Large intestine (tissue), 3 donors: ENCODE results near the gene C6orf47. TPM values are rescaled to one million over a fixed set of nuclear protein-coding genes. Genes with fewer than 3 reads are reported as not detected.

Source experiments
- DNase-seq, 2 donors: peaks; one replicate each; pipeline versions ENCODE4 v3.0.0 to v3.0.0-alpha.2; 2013
- H3K27ac ChIP-seq: one replicate; pipeline ENCODE4 v1.5.1; 2013; ENCODE audit warnings: low read length
- H3K27me3 ChIP-seq: 2 replicates; pipeline ENCODE4 v1.6.1; 2013; ENCODE audit warnings: low read length; ENCODE audit not compliant: control insufficient read depth, insufficient read depth
- H3K36me3 ChIP-seq: 2 replicates; pipeline ENCODE4 v1.6.1; 2013; ENCODE audit warnings: low read length; ENCODE audit not compliant: control insufficient read depth, insufficient read depth
- H3K4me1 ChIP-seq: one replicate; pipeline ENCODE4 v1.6.1; 2013; ENCODE audit warnings: low read length; ENCODE audit not compliant: control insufficient read depth, insufficient read depth
- H3K4me3 ChIP-seq: one replicate; pipeline ENCODE4 v1.5.1; 2013; ENCODE audit warnings: low read length
- H3K9me3 ChIP-seq: one replicate; pipeline ENCODE4 v1.6.1; 2013; ENCODE audit warnings: mild to moderate bottlenecking, low read depth, low read length, moderate library complexity; ENCODE audit not compliant: control insufficient read depth
- WGBS: methylation state at CpG from one replicate; pipeline ENCODE4 v1.1.5; 2013; ENCODE audit warnings: low lambda C conversion rate; ENCODE audit not compliant: insufficient coverage; 5-methylcytosine and 5-hydroxymethylcytosine counted together
- polyA plus RNA-seq: library from polyadenylated mRNA; unstranded; fragments of 120-200 nt; gene quantifications from one replicate; pipeline ENCODE4 v1.2.1, GENCODE V29; 2013

The C6orf47 gene
- polyA plus RNA-seq, 1 donor = 21.5 TPM

GRCh38 chr6:31661262-31662123, 915 bp upstream of the C6orf47 start:
- Histone ChIP-seq H3K9me3 (no peaks in the 10 kb centered on the region), H3K27me3 (no peaks in the 10 kb centered on the region), H3K4me3 (peak overlapping the region; percentile 94), H3K27ac (peak overlapping the region; percentile 91), H3K4me1 (peaks cover 40% of the 10 kb centered on the region), H3K36me3 (peaks cover 27% of the 10 kb centered on the region)
- no CpG with 5 or more reads among the region's 12 CpGs for WGBS
- no peak for DNase-seq

GRCh38 chr6:31659649-31660380, 763 bp downstream of the C6orf47 start:
- Histone ChIP-seq H3K27me3 (no peaks in the 10 kb centered on the region), H3K36me3 (peaks cover 30% of the 10 kb centered on the region), H3K4me1 (peaks cover 53% of the 10 kb centered on the region), H3K27ac (peak overlapping the region; percentile 91), H3K4me3 (peak overlapping the region; percentile 94), H3K9me3 (no peaks in the 10 kb centered on the region)
- peak in 1 of 2 donors; percentile 54 for DNase-seq
- WGBS = no CpG with 5 or more reads among the region's 13 CpGs

GRCh38 chr6:31658983-31659648, 1.5 kb downstream of the C6orf47 start:
- Histone ChIP-seq H3K27ac (no peak overlapping the region), H3K36me3 (peaks cover 30% of the 10 kb centered on the region), H3K27me3 (no peaks in the 10 kb centered on the region), H3K4me1 (peaks cover 59% of the 10 kb centered on the region), H3K4me3 (peak overlapping the region; percentile 94), H3K9me3 (no peaks in the 10 kb centered on the region)
- no peak for DNase-seq
- no CpG with 5 or more reads among the region's 13 CpGs for WGBS

- Histone ChIP-seq H3K27ac (no peak overlapping the region), H3K36me3 (peaks cover 27% of the 10 kb centered on the region), H3K9me3 (no peaks in the 10 kb centered on the region), H3K27me3 (no peaks in the 10 kb centered on the region), H3K4me1 (peaks cover 61% of the 10 kb centered on the region), H3K4me3 (peak overlapping the region; percentile 94)
- no CpG with 5 or more reads among the region's 4 CpGs for WGBS
- DNase-seq = no peak
Observed at GRCh38 chr6:31658158-31658688, 2.4 kb downstream of the C6orf47 start.

- Histone ChIP-seq H3K36me3 (peaks cover 26% of the 10 kb centered on the region), H3K27me3 (no peaks in the 10 kb centered on the region), H3K4me1 (peaks cover 57% of the 10 kb centered on the region), H3K9me3 (no peaks in the 10 kb centered on the region), H3K27ac (no peak overlapping the region), H3K4me3 (no peak overlapping the region)
- DNase-seq = no peak
- WGBS = no CpG with 5 or more reads among the region's 6 CpGs
Observed at GRCh38 chr6:31657406-31658157, 3.0 kb downstream of the C6orf47 start.

GRCh38 chr6:31655349-31656237, 5.0 kb downstream of the C6orf47 start, which contains the start of gene APOM:
TSS of gene APOM (plus strand) at chr6:31655894. CDS start at chr6:31655967, 73 bp downstream.
- H3K4me3 ChIP-seq = no peak within 1 kb of the TSS
- peak; percentile 51 to 79 for DNase-seq
- H3K4me1 ChIP-seq = peaks cover 55% of the 10 kb centered on the region
- peaks cover 20% of the 10 kb centered on the region for H3K36me3 ChIP-seq
- H3K27ac ChIP-seq = peak within 1 kb of the TSS; percentile 48
- H3K27me3 ChIP-seq = no peaks in the 10 kb centered on the region
- no peaks in the 10 kb centered on the region for H3K9me3 ChIP-seq
- 40% methylated on average over 1 of the region's 8 CpGs for WGBS

- Histone ChIP-seq H3K4me1 (peaks cover 55% of the 10 kb centered on the region), H3K9me3 (no peaks in the 10 kb centered on the region), H3K27me3 (no peaks in the 10 kb centered on the region), H3K4me3 (no peak overlapping the region), H3K36me3 (peaks cover 25% of the 10 kb centered on the region), H3K27ac (peak overlapping the region; percentile 48)
- no peak for DNase-seq
- WGBS = 95% methylated on average over 3 of the region's 8 CpGs
Observed at GRCh38 chr6:31654574-31655348, 5.8 kb downstream of the C6orf47 start.

- 5% methylated on average over 4 of the region's 37 CpGs for WGBS
- DNase-seq = no peak
- H3K27ac ChIP-seq = peak overlapping the region; percentile 93
- peaks cover 36% of the 10 kb centered on the region for H3K36me3 ChIP-seq
- no peaks in the 10 kb centered on the region for H3K27me3 ChIP-seq
- peaks cover 40% of the 10 kb centered on the region for H3K4me1 ChIP-seq
- H3K9me3 ChIP-seq = no peaks in the 10 kb centered on the region
- H3K4me3 ChIP-seq = peak overlapping the region; percentile 90
Observed at GRCh38 chr6:31652925-31653724, 7.5 kb downstream of the C6orf47 start.
